Measurements from ENCODE around the gene FBH1. TPM values are rescaled to one million over a fixed set of nuclear protein-coding genes. Genes with fewer than 3 reads are reported as not detected.
"Not testable (repeated sequence)": the region's sequence is repeated elsewhere in the genome, so short reads cannot be mapped to it uniquely, and the experiment has no call there.

FBH1 gene
- total and polyA plus RNA-seq, 4 donors: 19.9 to 58.4 (median 48.1) TPM

- peaks cover 4 to 11% (median 10%) of the 10 kb centered on the region in 4 donors for H3K4me1 ChIP-seq (ENCODE audit: control insufficient read depth in 4 of 4, insufficient read depth in 4 of 4, low read length in 3 of 4)
- DNase-seq (ENCODE audit: low spot score): no peak
- H3K27ac ChIP-seq (ENCODE audit: low read depth in 1 of 2, low read length in 2 of 2): no peak overlapping the region
- no peaks in the 10 kb centered on the region for H3K9me3 ChIP-seq (ENCODE audit: control insufficient read depth in 4 of 4, low read length in 3 of 4)
- TF ChIP-seq TAF1 (conservative IDR thresholded peaks at IDR 0.05) (no peak), HNF4A (conservative IDR thresholded peaks at IDR 0.05) (no peak), SP1 (IDR thresholded peaks at IDR 0.05) (no peak), JUND (IDR thresholded peaks at IDR 0.05) (no peak), YY1 (IDR thresholded peaks at IDR 0.05) (no peak), CTCF (IDR thresholded peaks at IDR 0.05; ENCODE audit: low read depth, low read length, missing input control) (no peak), EGR1 (IDR thresholded peaks at IDR 0.05; ENCODE audit: low read depth in 2 of 2) (no peak), NR2F2 (IDR thresholded peaks at IDR 0.05) (no peak), FOXA2 (IDR thresholded peaks at IDR 0.05) (no peak), FOXA1 (IDR thresholded peaks at IDR 0.05) (no peak), GABPA (IDR thresholded peaks at IDR 0.05 in 1 of 2, conservative IDR thresholded peaks at IDR 0.05 in 1 of 2) (no peak)
- TF ChIP-seq, protein P1, sequence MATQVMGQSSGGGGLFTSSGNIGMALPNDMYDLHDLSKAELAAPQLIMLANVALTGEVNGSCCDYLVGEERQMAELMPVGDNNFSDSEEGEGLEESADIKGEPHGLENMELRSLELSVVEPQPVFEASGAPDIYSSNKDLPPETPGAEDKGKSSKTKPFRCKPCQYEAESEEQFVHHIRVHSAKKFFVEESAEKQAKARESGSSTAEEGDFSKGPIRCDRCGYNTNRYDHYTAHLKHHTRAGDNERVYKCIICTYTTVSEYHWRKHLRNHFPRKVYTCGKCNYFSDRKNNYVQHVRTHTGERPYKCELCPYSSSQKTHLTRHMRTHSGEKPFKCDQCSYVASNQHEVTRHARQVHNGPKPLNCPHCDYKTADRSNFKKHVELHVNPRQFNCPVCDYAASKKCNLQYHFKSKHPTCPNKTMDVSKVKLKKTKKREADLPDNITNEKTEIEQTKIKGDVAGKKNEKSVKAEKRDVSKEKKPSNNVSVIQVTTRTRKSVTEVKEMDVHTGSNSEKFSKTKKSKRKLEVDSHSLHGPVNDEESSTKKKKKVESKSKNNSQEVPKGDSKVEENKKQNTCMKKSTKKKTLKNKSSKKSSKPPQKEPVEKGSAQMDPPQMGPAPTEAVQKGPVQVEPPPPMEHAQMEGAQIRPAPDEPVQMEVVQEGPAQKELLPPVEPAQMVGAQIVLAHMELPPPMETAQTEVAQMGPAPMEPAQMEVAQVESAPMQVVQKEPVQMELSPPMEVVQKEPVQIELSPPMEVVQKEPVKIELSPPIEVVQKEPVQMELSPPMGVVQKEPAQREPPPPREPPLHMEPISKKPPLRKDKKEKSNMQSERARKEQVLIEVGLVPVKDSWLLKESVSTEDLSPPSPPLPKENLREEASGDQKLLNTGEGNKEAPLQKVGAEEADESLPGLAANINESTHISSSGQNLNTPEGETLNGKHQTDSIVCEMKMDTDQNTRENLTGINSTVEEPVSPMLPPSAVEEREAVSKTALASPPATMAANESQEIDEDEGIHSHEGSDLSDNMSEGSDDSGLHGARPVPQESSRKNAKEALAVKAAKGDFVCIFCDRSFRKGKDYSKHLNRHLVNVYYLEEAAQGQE (IDR thresholded peaks at IDR 0.05): no peak
- TF ChIP-seq, protein P2, sequence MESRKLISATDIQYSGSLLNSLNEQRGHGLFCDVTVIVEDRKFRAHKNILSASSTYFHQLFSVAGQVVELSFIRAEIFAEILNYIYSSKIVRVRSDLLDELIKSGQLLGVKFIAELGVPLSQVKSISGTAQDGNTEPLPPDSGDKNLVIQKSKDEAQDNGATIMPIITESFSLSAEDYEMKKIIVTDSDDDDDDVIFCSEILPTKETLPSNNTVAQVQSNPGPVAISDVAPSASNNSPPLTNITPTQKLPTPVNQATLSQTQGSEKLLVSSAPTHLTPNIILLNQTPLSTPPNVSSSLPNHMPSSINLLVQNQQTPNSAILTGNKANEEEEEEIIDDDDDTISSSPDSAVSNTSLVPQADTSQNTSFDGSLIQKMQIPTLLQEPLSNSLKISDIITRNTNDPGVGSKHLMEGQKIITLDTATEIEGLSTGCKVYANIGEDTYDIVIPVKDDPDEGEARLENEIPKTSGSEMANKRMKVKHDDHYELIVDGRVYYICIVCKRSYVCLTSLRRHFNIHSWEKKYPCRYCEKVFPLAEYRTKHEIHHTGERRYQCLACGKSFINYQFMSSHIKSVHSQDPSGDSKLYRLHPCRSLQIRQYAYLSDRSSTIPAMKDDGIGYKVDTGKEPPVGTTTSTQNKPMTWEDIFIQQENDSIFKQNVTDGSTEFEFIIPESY (IDR thresholded peaks at IDR 0.05): no peak
- TF ChIP-seq, protein P3, sequence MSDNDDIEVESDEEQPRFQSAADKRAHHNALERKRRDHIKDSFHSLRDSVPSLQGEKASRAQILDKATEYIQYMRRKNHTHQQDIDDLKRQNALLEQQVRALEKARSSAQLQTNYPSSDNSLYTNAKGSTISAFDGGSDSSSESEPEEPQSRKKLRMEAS (IDR thresholded peaks at IDR 0.05): no peak
- no peak overlapping the region for H3K9ac ChIP-seq (ENCODE audit: low read depth in 1 of 2, low read length in 2 of 2)
- no peaks in the 10 kb centered on the region for H3K27me3 ChIP-seq (ENCODE audit: control insufficient read depth in 4 of 4, insufficient read depth in 4 of 4, low read length in 3 of 4)
- peaks cover 0 to 39% (median 23%) of the 10 kb centered on the region in 4 donors for H3K36me3 ChIP-seq (ENCODE audit: control insufficient read depth in 4 of 4, insufficient read depth in 3 of 4, low read depth in 1 of 4, low read length in 3 of 4)
- WGBS: 95% methylated on average over 18 of the region's 18 CpGs
- no peak overlapping the region for H3K4me3 ChIP-seq (ENCODE audit: low read depth in 1 of 3, low read length in 3 of 3)
Observed at GRCh38 chr10:5960070-5960972, 70.3 kb downstream of the FBH1 start.

- Histone ChIP-seq H3K4me1 (ENCODE audit: control insufficient read depth in 4 of 4, insufficient read depth in 4 of 4, low read length in 3 of 4) (peaks cover 6 to 13% (median 11%) of the 10 kb centered on the region in 4 donors), H3K36me3 (ENCODE audit: control insufficient read depth in 4 of 4, insufficient read depth in 3 of 4, low read depth in 1 of 4, low read length in 3 of 4) (peaks cover 0 to 39% (median 22%) of the 10 kb centered on the region in 4 donors)
- H3K4me3 ChIP-seq (ENCODE audit: low read depth in 1 of 3, low read length in 3 of 3); H3K9me3 ChIP-seq (ENCODE audit: control insufficient read depth in 4 of 4, low read length in 3 of 4); H3K27ac ChIP-seq (ENCODE audit: low read depth in 1 of 2, low read length in 2 of 2); DNase-seq (ENCODE audit: low spot score); H3K9ac ChIP-seq (ENCODE audit: low read depth in 1 of 2, low read length in 2 of 2); H3K27me3 ChIP-seq (ENCODE audit: control insufficient read depth in 4 of 4, insufficient read depth in 4 of 4, low read length in 3 of 4): not testable (repeated sequence)
- WGBS: 99% methylated on average over 10 of the region's 10 CpGs
Observed at GRCh38 chr10:5960973-5961275, 70.9 kb downstream of the FBH1 start.
